Fibroblast of skin of right biceps (primary cell): Measurements from ENCODE around the gene FHL1.
"Not testable (repeated sequence)": the region's sequence is repeated elsewhere in the genome, so short reads cannot be mapped to it uniquely, and the experiment has no call there.

ENCODE experiments used
- DNase-seq: peaks from one replicate; pipeline ENCODE4 v3.0.0-alpha.2; 2013

Gene FHL1

GRCh38 chrX:136210806-136211205 is 63.5 kb downstream of the FHL1 start:
- DNase-seq = peak; percentile 83

GRCh38 chrX:136211766-136212556 is 64.6 kb downstream of the FHL1 start:
- peak; percentile 20 for DNase-seq

DNA sequence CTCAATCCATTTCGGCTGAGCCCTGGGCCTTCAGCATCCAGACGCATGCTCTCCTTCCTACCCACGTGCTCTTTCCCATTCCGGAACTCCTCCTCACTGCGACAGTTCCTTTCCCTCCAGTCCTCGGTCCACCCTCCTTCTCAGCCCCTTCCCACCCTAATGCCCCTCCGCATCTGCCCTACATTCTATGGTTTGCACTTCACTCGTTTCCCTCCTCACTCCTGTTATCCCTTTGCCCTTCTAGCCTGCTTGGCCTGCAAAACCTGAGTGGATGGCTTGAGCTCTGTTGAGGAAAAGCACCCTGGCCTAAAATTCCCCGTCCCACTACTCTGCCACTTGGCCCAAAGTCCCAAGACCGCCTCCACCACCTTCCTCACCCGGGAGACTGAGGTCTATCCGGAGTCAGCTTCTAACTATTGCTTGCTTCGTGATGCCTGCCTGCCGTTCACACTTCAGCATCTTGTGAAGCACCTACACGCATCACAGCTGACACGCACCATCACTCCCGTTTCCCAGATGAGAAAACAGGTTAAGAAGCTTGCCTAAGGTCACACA is 65.3 kb downstream of the FHL1 start:
- DNase-seq = no peak

DNA sequence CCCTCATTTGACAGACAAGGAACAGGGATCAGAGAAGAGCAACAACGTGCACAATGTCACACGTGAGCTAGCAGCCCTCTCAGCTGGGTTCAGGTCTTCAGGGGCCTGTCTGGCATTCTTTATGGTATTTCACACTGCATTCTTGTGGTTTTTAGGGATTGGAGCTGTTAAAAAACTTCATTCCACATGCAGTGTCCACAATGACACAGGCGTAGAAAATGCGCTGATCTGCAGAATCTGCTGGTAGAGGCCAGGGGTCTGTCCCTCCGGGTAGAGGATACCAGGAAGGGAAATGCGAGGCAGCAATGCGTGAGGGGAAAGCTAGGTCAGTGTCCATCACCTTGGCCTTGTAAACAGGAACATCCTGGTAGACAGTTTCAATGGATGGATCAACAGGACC is 67.2 kb downstream of the FHL1 start:
- DNase-seq = peak; percentile 96

- peak; percentile 87 for DNase-seq
These were observed 68.2 kb downstream of the FHL1 start for GRCh38 chrX:136215559-136215958.

DNA sequence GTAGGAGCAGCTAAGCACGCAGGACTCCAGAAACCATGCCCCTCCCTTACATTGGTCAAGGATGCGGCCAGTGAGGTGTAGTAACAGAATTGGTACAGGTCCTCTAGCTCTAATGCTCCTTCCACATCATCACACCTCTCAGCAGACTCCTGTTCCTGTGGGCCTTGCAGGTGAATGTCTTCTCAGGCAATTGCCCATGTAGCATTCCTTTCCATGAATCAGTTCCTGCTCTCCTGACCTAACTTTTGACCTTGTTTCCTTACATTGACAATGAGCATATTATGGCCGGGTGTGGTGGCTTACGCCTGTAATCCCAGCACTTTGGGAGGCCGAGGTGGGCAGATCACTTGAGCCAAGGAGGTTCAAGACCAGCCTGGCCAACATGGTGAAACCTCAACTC is 72.6 kb downstream of the FHL1 start:
- DNase-seq = no peak

DNA sequence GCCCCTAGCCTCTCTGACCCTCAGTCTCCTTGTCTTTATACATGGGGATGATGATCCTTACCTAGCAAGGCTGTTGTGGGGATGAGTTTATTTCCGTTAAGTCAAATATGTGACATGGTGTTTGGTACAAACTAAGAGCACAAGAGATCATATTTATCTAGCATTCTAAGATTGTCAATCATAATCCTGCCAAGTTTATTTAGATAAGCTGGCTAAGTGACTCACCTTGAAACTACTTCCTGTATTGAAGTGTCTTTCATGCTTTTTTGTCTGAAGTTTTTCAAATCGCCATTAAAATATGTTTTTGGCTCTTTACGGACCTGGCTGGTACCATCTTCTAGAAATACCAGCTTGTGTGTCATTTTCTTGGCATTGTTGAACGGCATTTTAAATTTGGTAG is 73.2 kb downstream of the FHL1 start:
- no peak for DNase-seq

GRCh38 chrX:136220951-136221350 is 73.6 kb downstream of the FHL1 start:
- no peak for DNase-seq

- no peak for DNase-seq
These were observed 74.6 kb downstream of the FHL1 start for GRCh38 chrX:136221851-136222513.

- DNase-seq = no peak
These were observed 79.7 kb downstream of the FHL1 start for GRCh38 chrX:136227074-136227473.

- no peak for DNase-seq
These were observed 80.9 kb downstream of the FHL1 start for GRCh38 chrX:136227948-136228838.

- no peak for DNase-seq
These were observed 81.5 kb downstream of the FHL1 start for GRCh38 chrX:136228839-136229207.

GRCh38 chrX:136237074-136237473 is 89.7 kb downstream of the FHL1 start:
- no peak for DNase-seq

GRCh38 chrX:136237849-136238248 is 90.5 kb downstream of the FHL1 start:
- DNase-seq = not testable (repeated sequence)

DNA sequence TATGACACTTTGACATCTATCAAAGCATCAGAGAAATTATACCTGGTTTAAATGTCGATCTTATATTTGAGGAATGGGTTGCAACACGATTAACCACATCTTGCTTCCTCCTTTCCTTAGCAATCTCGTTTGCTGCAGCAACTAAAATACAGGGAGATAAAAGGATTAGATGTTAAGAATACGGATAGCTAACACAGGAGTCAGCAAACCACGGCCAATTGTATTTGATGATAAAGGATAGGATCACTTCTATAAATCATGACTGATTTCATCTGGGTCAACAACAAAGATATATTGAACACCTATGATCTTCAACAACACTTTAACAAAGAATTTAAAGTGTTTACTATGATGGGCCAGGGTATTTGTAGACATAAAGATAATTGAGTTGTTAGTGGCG is 98.9 kb downstream of the FHL1 start:
- no peak for DNase-seq

DNA sequence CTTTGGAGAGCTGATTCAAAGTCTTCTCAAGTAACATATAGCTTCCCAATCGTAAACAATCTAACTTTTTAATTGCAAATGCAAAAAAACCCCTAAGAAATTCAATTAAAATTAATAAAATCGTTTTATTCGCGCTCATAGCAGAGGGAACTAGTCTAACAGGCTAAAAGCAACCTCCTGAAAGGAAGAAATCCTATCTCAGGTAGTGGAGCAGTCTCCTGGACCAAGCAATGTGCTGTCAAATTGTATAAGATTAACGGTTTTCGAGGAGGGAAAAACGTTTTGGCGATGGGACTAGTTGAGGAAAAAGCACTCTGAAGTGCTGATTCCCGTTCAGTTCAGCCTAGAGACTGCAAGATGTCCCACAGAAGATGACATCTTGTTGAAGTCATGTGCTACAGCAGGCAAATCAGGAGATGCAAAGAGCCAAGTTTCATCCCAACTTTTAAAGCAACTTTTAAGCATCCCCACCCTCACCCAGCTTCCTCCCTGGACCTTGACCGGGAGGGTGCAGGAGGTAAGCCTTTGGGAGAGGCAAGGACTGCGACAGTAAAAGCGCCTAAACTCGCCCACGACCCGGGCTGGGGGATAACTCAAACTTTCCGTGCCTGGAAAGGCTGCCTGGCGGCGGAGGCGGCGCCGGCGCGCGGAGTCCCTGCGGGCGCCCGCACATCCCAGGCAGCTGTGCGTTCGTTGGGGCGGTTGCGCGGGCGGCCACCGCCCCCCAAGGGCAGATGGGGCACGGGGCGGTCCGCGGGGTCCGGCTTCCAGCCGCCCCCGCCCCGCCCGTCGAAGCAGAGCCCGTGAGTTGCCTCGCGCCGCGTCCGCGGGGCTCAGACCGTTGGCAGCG is 103.1 kb downstream of the FHL1 start:
- DNase-seq = no peak

DNA sequence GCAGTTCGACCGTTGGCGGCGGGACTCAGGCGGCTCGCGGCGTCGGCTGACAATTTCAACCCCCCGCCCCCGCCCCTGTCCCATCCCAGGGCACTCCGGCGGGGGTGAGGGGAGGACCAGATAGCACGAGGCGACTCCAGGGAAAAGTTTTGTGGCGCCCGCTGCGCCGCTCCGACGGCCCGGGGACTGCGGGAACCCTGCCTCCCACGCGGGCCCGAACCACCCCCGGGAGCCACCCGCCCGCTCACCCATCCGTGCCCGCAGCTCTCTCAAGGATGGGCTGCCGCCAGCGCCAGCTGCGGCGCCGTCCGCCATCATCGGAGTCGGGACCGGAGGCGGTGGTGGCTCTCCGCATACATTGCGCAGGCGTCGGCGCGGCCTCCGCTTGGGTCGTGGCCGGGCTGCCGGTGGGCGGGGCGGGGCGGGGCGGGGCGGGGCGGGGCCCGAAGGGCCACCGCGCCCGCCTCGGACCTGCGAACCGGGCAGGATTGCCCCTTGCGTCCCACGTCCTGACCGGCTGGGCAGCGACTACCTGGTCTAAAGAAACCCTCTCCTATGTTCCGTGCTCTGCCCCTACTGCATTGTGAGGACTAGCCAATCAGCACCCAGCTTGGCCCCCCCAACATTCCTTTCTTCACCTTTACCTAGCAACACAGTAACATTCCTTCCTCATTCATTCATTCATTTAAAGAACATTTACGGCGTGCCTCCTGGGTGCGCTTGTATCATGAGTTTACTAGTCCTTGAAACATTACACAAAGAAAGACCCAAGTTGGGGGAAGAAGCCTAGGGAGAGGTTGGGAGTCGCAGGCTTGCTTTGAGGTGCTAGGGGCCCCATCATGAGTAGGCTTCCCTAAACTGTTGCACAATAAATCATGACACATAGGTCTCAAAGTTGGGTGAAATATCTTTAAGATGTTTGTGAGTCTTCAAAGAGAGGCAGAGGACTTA is 104.0 kb downstream of the FHL1 start, which contains the start of gene MAP7D3:
Gene MAP7D3 (minus strand): TSS at position 360 of the 951 bp plus-strand sequence. CDS start 42 bp downstream, at position 318.
- peak; percentile 63 for DNase-seq

DNA sequence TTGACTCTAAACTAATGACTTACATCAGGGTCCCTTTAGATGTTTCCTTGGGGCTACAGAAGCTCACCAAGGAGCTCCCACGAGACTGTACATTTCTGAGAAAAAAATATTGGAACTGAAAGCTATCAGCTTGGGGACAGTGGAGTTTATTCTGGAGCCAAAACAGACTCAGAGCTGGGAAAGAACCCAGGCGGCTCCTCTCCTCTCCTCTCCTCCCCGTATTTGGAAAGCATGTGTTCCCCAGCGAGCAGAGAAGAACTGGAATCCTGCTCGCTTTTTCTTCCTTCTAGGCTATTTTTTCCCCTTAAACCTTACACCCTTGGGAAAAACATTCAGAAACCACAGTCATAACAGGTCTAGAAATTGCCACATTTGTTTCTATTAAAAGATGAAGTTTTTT is 108.2 kb downstream of the FHL1 start:
- DNase-seq = no peak

DNA sequence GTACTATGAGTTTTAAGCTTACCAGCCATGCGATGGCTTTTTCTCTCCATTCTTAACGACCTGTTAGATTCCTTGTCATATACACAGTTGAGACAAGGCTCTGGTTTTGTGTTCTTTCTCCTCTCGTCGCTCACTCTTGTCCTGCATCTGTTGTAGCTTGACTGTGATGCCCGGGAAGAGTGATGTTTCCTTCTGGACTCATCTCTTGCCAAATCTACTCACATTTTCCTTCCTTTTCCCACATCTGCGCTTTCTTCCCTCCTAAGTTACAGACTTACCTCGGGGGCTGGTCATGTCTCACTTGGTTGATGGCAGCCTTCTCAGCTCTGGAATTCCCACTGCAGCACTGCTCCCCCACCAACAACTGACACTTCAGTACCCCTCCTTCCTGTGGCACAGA is 108.7 kb downstream of the FHL1 start:
- no peak for DNase-seq

- no peak for DNase-seq
These were observed 111.6 kb downstream of the FHL1 start for GRCh38 chrX:136258951-136259350.

DNA sequence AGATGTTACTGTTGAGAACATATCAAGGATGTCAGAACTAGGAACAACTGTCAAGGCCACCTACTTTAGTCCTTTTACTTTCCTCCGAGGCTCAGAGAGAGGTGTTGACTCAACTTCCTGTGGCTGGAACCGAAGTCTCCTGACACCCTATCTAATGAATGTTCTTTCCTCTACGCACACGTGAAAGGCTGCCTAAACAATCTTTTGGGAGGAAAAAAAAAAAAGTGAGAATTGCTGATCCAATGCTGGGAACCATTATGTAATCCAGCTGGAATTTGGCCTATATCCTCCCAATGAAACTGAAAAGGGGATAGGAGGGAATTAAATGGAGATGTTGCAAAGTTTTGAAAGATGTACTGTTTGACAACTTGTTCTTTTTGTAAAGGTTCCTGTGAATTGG is 112.2 kb downstream of the FHL1 start:
- DNase-seq = peak; percentile 89
